A549 (cell line): ENCODE results near the gene TBX2. TPM values are rescaled to one million over a fixed set of nuclear protein-coding genes. Genes with fewer than 3 reads are reported as not detected.

Experiments
- ATAC-seq, 2 experiments: fragments of 200-7000 bp in 1 of 2; fragments of >200 bp in 1 of 2; cut with Nextera tagmentation in 1 of 2; cut with Tn5 transposase in 1 of 2; 3 replicates each; pipeline versions ENCODE4 v1.8.0 to v1.9.1; 2018 to 2020; ENCODE audit warnings: mild to moderate bottlenecking in 1 of 2, moderate library complexity in 1 of 2
- CTCF ChIA-PET: fragments of 300-600 bp; sonication (Branson Sonifier 250); formaldehyde crosslinking; extraction: SDS; loops from one replicate; lab custom pipeline; 2021; ENCODE audit warnings: antibody characterized with exemption, inconsistent platforms; lab: Yijun Ruan, JAX
- POLR2A ChIA-PET: fragments of 350-600 bp; formaldehyde crosslinking; extraction: SDS; loops from one replicate; lab custom pipeline; 2021; ENCODE audit warnings: antibody characterized with exemption, inconsistent platforms; lab: Yijun Ruan, JAX
- DNase-seq, 2 experiments: peaks; one replicate each; pipeline versions ENCODE4 v3.0.0 to v3.0.0-alpha.2; 2011 to 2016; ENCODE audit warnings: low read depth in 1 of 2, low spot score in 1 of 2
- FAIRE-seq: peaks from 2 replicates; lab custom pipeline; 2011; peaks lifted over from hg19 to GRCh38; lab: Jason Lieb, UNC
- H3K27ac ChIP-seq, 2 experiments: fragments of >200 bp; sonication (Bioruptor Twin); formaldehyde crosslinking; 3 replicates each; pipeline ENCODE4 v1.5.1; 2016 to 2017
- H3K4me1 ChIP-seq: fragments of >200 bp; sonication (Bioruptor Twin); formaldehyde crosslinking; 3 replicates; pipeline ENCODE4 v1.6.1; 2016
- H3K4me2 ChIP-seq: fragments of >200 bp; sonication (Bioruptor Twin); formaldehyde crosslinking; 3 replicates; pipeline ENCODE4 v1.6.1; 2016
- H3K4me3 ChIP-seq: fragments of >200 bp; sonication (Bioruptor Twin); formaldehyde crosslinking; 3 replicates; pipeline ENCODE4 v1.5.1; 2016
- H3K9me3 ChIP-seq: fragments of >200 bp; sonication (Bioruptor Twin); formaldehyde crosslinking; 3 replicates; pipeline ENCODE4 v1.6.1; 2016
- BHLHE40 ChIP-seq: IDR thresholded peaks from 2 replicates; pipeline ENCODE4 v1.6.1; 2012; ENCODE audit warnings: low read depth, low read length, inconsistent platforms
- CBX2 ChIP-seq: fragments of 200-600 bp; sonication (generic); IDR thresholded peaks from 2 replicates; pipeline ENCODE4 v1.6.1; 2016; ENCODE audit warnings: low read depth, mild to moderate bottlenecking, borderline replicate concordance
- CBX8 ChIP-seq: fragments of 200-600 bp; sonication (generic); IDR thresholded peaks from 2 replicates; pipeline ENCODE4 v1.6.1; 2016
- CEBPB ChIP-seq, 2 experiments: fragments of >200 bp in 1 of 2; sonication (Bioruptor Twin) in 1 of 2; formaldehyde crosslinking in 1 of 2; IDR thresholded peaks; 2 replicates each; pipeline ENCODE4 v1.6.1; 2012 to 2016
- EHF ChIP-seq: fragments of 250-450 bp; sonication (Bioruptor Pico); IDR thresholded peaks from 2 replicates; pipeline ENCODE4 v1.5.0; 2020; ENCODE audit warnings: mild to moderate bottlenecking
- FOSL2 ChIP-seq, 2 experiments: fragments of 450-650 bp in 1 of 2; fragments of >200 bp in 1 of 2; sonication (Bioruptor Twin) in 1 of 2; formaldehyde crosslinking; IDR thresholded peaks; 2 replicates each; pipeline versions ENCODE4 v1.5.0 to v1.6.1; 2016 to 2020; ENCODE audit warnings: mild to moderate bottlenecking in 1 of 2, moderate library complexity in 1 of 2
- HEYL ChIP-seq: fragments of 250-450 bp; sonication (Bioruptor Pico); IDR thresholded peaks from 2 replicates; pipeline ENCODE4 v1.8.0; 2021; ENCODE audit warnings: mild to moderate bottlenecking, moderate library complexity
- HOXB13 ChIP-seq: fragments of 250-450 bp; sonication (Bioruptor Pico); IDR thresholded peaks from 2 replicates; pipeline ENCODE4 v1.5.0; 2020; ENCODE audit warnings: low read depth, mild to moderate bottlenecking, moderate library complexity
- KDM1A ChIP-seq: fragments of 200-600 bp; sonication (generic); IDR thresholded peaks from 2 replicates; pipeline ENCODE4 v1.6.1; 2016; ENCODE audit warnings: low read depth, mild to moderate bottlenecking
- KDM5A ChIP-seq: fragments of 200-600 bp; sonication (generic); IDR thresholded peaks from 2 replicates; pipeline ENCODE4 v1.6.1; 2016; ENCODE audit warnings: antibody characterized with exemption, mild to moderate bottlenecking
- MAFK ChIP-seq: fragments of 450-650 bp; IDR thresholded peaks from 2 replicates; pipeline ENCODE4 v1.6.1; 2014; ENCODE audit not compliant: partially characterized antibody
- MAZ ChIP-seq: fragments of 150-350 bp; IDR thresholded peaks from 2 replicates; pipeline ENCODE4 v1.6.1; 2014; ENCODE audit warnings: antibody characterized with exemption, low read depth, low read length, borderline replicate concordance
- MYC ChIP-seq: IDR thresholded peaks from 2 replicates; pipeline ENCODE4 v1.6.1; 2012; ENCODE audit warnings: mild to moderate bottlenecking, inconsistent platforms, low read length, improper control_type of control experiment, borderline replicate concordance
- NFE2L2 ChIP-seq: fragments of 150-350 bp; conservative IDR thresholded peaks from 2 replicates; pipeline ENCODE4 v1.6.1; 2014; ENCODE audit warnings: low read length
- NPAS2 ChIP-seq: fragments of 250-450 bp; sonication (Bioruptor Pico); IDR thresholded peaks from 2 replicates; pipeline ENCODE4 v1.8.0; 2022; ENCODE audit warnings: mild to moderate bottlenecking, moderate library complexity, borderline replicate concordance
- NR3C1 ChIP-seq: fragments of >200 bp; sonication (Bioruptor Twin); formaldehyde crosslinking; IDR thresholded peaks from 3 replicates; pipeline ENCODE4 v1.6.1; 2017
- POLR2AphosphoS2 ChIP-seq: conservative IDR thresholded peaks from 2 replicates; pipeline ENCODE4 v1.6.1; 2012; ENCODE audit warnings: low read length, improper control_type of control experiment, inconsistent platforms
- RARB ChIP-seq: fragments of 250-450 bp; sonication (Bioruptor Pico); IDR thresholded peaks from 2 replicates; pipeline ENCODE4 v1.8.0; 2021; ENCODE audit warnings: mild to moderate bottlenecking, moderate library complexity
- RFX5 ChIP-seq: fragments of 450-650 bp; IDR thresholded peaks from 2 replicates; pipeline ENCODE4 v1.7.1; 2014; ENCODE audit warnings: antibody characterized with exemption, mild to moderate bottlenecking, moderate library complexity
- RNF2 ChIP-seq: fragments of 200-600 bp; sonication (generic); IDR thresholded peaks from 2 replicates; pipeline ENCODE4 v1.6.1; 2016; ENCODE audit warnings: low read depth, mild to moderate bottlenecking, antibody characterized with exemption, moderate library complexity, borderline replicate concordance
- ZC3H11A ChIP-seq: fragments of 450-650 bp; IDR thresholded peaks from 2 replicates; pipeline ENCODE4 v1.6.1; 2014; ENCODE audit warnings: antibody characterized with exemption, mild to moderate bottlenecking
- ZSCAN20 ChIP-seq: fragments of 250-450 bp; sonication (Bioruptor Pico); IDR thresholded peaks from 2 replicates; pipeline ENCODE4 v1.8.0; 2022; ENCODE audit warnings: mild to moderate bottlenecking, moderate library complexity
- WGBS: methylation state at CpG from one replicate; pipeline ENCODE4 v1.1.6; 2017; ENCODE audit errors: missing lambda C conversion rate; 5-methylcytosine and 5-hydroxymethylcytosine counted together
- polyA plus RNA-seq, 4 experiments: library from polyadenylated mRNA; depleted of rRNA in 3 of 4; stranded (reverse); fragments of >200 nt; fragmentation: RNase III in 1 of 4; extraction: RNeasy Plus Mini Kit Qiagen cat#74134 plus additional on column Dnase treatment in 1 of 4; gene quantifications; 2 replicates in 3 of 4; 3 replicates in 1 of 4; pipeline ENCODE4 v1.2.3, GENCODE V29; 2011 to 2017
- TF ChIP-seq, protein P1 (sequence below): fragments of 150-350 bp; IDR thresholded peaks from 2 replicates; pipeline ENCODE4 v1.6.1; 2014; ENCODE audit warnings: low read depth, mild to moderate bottlenecking, low read length
- TF ChIP-seq, protein P2 (sequence below): fragments of 250-450 bp; sonication (Bioruptor Pico); IDR thresholded peaks from 2 replicates; pipeline ENCODE4 v1.5.0; 2020; ENCODE audit warnings: low read depth, mild to moderate bottlenecking, moderate library complexity
- TF ChIP-seq, protein P3 (sequence below): fragments of >200 bp; sonication (Bioruptor Twin); formaldehyde crosslinking; IDR thresholded peaks from 2 replicates; pipeline ENCODE4 v1.6.1; 2016
- TF ChIP-seq, protein P4 (sequence below): fragments of 250-450 bp; sonication (Bioruptor Pico); IDR thresholded peaks from 2 replicates; pipeline ENCODE4 v1.5.0; 2021; ENCODE audit warnings: mild to moderate bottlenecking, moderate library complexity, borderline replicate concordance

The TBX2 gene
- polyA plus RNA-seq, 2 of the 4 experiments (the other 2 are of a cell fraction), result 0.71 to 2.3 TPM

DNA sequence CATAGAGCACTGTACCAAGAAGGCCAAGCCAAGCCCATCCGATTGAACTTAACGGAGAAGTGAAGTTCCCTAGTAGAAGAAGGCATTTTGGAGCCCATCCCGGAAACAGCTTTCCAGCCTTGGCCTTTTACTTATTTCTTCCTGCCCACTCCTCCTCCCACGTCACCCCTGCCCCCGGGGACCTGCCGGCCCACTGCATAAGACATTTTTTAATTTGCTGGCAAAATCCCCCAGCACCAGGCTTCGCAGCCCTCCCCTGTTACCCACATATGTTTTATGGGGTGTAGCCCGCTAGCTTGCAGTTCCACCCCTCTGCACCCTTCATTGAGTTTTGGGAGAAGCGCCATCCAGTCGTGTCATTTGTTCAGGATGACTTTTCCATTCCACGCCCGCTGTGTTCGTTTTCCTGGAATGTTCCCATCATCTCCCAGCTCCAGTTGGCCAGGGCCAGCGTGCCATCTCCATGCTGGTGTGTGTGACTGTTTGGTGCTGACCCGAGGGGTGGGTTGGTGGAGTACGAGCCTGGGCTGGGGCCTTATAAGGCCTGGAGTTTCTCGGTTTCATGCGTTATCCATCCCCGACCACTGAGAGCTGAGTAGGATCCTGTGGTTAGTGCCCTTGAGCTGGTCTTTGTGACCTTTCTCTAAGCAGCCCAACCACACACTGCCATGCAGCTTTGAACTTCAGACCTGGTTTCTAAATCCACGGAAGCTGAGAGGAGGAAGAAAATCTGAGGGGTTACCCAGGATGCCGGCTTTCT lies 20.0 kb upstream of the TBX2 start:
- no peak overlapping the region for H3K4me2 ChIP-seq
- ATAC-seq, result no peak
- TF ChIP-seq, protein P1, sequence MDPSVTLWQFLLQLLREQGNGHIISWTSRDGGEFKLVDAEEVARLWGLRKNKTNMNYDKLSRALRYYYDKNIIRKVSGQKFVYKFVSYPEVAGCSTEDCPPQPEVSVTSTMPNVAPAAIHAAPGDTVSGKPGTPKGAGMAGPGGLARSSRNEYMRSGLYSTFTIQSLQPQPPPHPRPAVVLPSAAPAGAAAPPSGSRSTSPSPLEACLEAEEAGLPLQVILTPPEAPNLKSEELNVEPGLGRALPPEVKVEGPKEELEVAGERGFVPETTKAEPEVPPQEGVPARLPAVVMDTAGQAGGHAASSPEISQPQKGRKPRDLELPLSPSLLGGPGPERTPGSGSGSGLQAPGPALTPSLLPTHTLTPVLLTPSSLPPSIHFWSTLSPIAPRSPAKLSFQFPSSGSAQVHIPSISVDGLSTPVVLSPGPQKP, result no peak
- TF ChIP-seq KDM5A (no peak), RARB (no peak), RFX5 (no peak), RNF2 (no peak), HOXB13 (CRISPR knock-in tag) (no peak), MAFK (no peak), ZC3H11A (no peak), NFE2L2 (no peak)
- DNase-seq, result no peak
- ChIA-PET CTCF (interaction anchor here (0.7 to 1.9 kb wide), 4 partner anchors 10 to 80 kb away, joined by 3 to 14 read pairs (median 4); no protein-coding TSS in a partner anchor), POLR2A (interaction anchor here (1.3 kb wide), 1 partner anchor 22 kb away, joined by 3 read pairs; no protein-coding TSS in a partner anchor)
- no peak overlapping the region for H3K27ac ChIP-seq
- 95% methylated on average over 21 of the region's 21 CpGs for WGBS
- FAIRE-seq, result no peak
- no peak overlapping the region for H3K4me3 ChIP-seq
- H3K4me1 ChIP-seq, result no peaks in the 10 kb centered on the region
- no peaks in the 10 kb centered on the region for H3K9me3 ChIP-seq

DNA sequence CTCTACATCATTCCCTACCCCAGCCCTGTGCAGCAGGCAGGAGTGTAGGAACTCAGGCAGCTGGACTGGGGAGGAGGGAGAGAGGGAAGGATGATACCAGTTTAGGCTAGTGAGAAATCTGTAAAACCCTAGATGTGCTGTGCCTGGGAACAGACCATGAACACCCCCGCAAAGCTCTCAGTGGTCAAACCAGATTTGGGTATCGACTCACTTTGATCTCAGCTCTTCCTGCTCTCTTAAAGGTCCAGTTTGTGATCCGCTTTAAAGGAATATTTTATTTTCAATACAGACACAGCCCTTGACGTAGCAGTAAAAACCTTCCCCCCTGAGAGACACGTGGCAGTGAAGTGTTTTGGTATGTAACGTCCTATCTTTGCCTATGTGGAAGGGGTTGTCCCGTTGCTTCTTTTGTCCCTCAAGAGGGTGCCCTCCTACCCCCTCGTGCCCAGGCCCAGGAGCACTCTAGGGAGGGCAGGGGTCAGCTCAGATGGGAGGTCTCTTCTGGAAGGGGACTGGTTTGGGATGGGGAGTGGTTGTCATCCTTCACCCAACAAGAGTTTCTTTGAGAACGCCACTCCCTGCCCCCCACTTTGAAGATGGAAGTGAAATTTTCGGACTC lies 19.3 kb upstream of the TBX2 start:
- no peak overlapping the region for H3K4me3 ChIP-seq
- TF ChIP-seq BHLHE40 (no peak), NFE2L2 (no peak), RNF2 (no peak), ZSCAN20 (no peak), HEYL (CRISPR knock-in tag) (no peak)
- TF ChIP-seq, protein P2, sequence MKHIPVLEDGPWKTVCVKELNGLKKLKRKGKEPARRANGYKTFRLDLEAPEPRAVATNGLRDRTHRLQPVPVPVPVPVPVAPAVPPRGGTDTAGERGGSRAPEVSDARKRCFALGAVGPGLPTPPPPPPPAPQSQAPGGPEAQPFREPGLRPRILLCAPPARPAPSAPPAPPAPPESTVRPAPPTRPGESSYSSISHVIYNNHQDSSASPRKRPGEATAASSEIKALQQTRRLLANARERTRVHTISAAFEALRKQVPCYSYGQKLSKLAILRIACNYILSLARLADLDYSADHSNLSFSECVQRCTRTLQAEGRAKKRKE (CRISPR knock-in tag), result no peak
- FAIRE-seq, result no peak
- WGBS, result 82% methylated on average over 10 of the region's 10 CpGs
- H3K4me1 ChIP-seq, result no peaks in the 10 kb centered on the region
- H3K4me2 ChIP-seq, result no peak overlapping the region
- no peaks in the 10 kb centered on the region for H3K9me3 ChIP-seq
- ChIA-PET POLR2A (interaction anchor here (1.3 kb wide), 1 partner anchor 23 kb away, joined by 3 read pairs; no protein-coding TSS in a partner anchor), CTCF (interaction anchor here (0.7 to 1.9 kb wide), 5 partner anchors 10 to 80 kb away, joined by 3 to 14 read pairs (median 4); no protein-coding TSS in a partner anchor)
- DNase-seq, result no peak
- no peak for ATAC-seq
- H3K27ac ChIP-seq, result no peak overlapping the region

DNA sequence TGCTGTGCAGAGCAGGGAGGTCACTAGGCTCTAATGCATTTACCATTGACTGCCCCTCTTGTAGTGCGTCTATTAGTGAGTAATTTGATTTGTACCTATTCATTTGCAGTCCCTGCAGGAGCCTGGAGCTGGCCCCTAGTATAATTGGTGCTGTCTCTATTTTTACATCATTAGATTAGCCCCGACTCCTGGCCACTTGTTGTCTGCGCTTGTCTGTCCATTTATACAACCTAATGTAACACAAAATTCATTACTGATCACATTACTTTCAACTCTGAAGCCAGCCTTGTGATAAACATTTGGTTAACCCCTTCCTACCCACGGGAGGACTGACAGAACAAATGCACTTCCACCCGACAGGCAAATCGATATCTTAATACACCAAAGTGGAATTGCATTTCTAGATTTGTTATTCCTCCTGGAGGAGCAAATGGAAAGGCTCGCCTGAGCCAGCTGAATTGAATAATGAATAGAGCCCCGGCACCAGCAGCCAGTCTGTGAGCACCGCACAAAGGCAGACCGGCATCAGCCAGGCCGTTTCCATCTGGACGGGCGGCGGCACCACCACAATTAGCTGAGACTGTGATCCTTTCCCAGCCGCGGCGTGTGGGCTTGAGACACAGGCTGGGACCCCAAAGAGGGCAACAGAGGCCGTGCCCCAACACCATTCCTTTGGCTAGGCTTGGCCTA lies 18.7 kb upstream of the TBX2 start:
- POLR2A ChIA-PET, result interaction anchor here (1.3 kb wide), 1 partner anchor 24 kb away, joined by 3 read pairs; no protein-coding TSS in a partner anchor
- CTCF ChIA-PET, result interaction anchor here (0.8 to 1.9 kb wide), 4 partner anchors 9 to 379 kb away, joined by 3 to 14 read pairs (median 7); no protein-coding TSS in a partner anchor
- no peak for ATAC-seq
- TF ChIP-seq FOSL2 (IDR thresholded peaks at IDR 0.05) (no peak), FOSL2 (CRISPR knock-in tag; IDR thresholded peaks at IDR 0.05) (no peak), MAZ (no peak), KDM1A (no peak), CEBPB (IDR thresholded peaks at IDR 0.05) (no peak), POLR2AphosphoS2 (no peak), EHF (CRISPR knock-in tag) (no peak), NR3C1 (no peak), CBX8 (no peak), MYC (no peak), CBX2 (no peak), NPAS2 (no peak)
- TF ChIP-seq, protein P3, sequence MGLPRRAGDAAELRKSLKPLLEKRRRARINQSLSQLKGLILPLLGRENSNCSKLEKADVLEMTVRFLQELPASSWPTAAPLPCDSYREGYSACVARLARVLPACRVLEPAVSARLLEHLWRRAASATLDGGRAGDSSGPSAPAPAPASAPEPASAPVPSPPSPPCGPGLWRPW, result no peak
- TF ChIP-seq, protein P4, sequence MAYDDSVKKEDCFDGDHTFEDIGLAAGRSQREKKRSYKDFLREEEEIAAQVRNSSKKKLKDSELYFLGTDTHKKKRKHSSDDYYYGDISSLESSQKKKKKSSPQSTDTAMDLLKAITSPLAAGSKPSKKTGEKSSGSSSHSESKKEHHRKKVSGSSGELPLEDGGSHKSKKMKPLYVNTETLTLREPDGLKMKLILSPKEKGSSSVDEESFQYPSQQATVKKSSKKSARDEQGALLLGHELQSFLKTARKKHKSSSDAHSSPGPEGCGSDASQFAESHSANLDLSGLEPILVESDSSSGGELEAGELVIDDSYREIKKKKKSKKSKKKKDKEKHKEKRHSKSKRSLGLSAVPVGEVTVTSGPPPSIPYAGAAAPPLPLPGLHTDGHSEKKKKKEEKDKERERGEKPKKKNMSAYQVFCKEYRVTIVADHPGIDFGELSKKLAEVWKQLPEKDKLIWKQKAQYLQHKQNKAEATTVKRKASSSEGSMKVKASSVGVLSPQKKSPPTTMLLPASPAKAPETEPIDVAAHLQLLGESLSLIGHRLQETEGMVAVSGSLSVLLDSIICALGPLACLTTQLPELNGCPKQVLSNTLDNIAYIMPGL, result no peak
- TF ChIP-seq, protein P1, result no peak

More for the DNA sequence above, 18.7 kb upstream of the TBX2 start:
- Histone ChIP-seq H3K4me1 (no peaks in the 10 kb centered on the region), H3K4me3 (no peak overlapping the region), H3K9me3 (no peaks in the 10 kb centered on the region), H3K4me2 (no peak overlapping the region), H3K27ac (no peak overlapping the region)
- FAIRE-seq (no peak), DNase-seq (no peak)
- 85% methylated on average over 18 of the region's 18 CpGs for WGBS
